WI38 (cell line): ENCODE data around the gene SLC8B1.

ENCODE experiments used
- H3K4me3 ChIP-seq: 2 replicates; pipeline ENCODE4 v1.5.1; 2011; ENCODE audit warnings: low read depth, mild to moderate bottlenecking, control low read depth, low read length
- TF ChIP-seq, protein P1 (sequence below): IDR thresholded peaks from 2 replicates; pipeline ENCODE4 v1.5.1; 2012; ENCODE audit warnings: low read depth, mild to moderate bottlenecking, control low read depth, low read length

SLC8B1 gene

DNA sequence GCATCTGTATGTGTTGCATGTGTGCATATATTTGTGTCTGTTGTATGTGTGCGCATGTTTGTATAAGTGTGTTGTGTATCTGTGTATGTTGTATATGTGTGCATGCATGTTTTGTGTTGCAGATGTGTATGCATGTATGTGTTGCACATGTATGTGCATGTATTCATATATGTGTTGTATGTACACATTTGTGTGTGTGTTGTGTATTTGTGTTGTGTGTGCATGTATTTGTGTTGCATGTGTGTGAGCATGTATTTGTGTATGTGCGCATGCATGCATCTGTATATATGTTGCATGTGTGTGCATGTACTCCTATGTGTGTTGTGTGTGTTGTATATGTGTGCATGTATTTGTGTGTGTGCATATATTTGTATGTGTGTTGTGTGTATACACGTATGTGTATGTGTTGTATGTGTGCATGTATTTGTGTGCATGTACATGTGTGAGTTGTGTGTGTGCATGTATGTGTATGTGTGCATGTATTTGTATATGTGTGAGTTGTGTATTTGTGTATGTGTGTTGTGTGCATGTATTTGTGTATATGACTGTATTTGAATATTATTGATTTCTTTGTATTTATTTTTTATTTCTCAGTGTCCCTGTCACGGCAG, 16.8 kb downstream of the SLC8B1 start:
- TF ChIP-seq, protein P1, sequence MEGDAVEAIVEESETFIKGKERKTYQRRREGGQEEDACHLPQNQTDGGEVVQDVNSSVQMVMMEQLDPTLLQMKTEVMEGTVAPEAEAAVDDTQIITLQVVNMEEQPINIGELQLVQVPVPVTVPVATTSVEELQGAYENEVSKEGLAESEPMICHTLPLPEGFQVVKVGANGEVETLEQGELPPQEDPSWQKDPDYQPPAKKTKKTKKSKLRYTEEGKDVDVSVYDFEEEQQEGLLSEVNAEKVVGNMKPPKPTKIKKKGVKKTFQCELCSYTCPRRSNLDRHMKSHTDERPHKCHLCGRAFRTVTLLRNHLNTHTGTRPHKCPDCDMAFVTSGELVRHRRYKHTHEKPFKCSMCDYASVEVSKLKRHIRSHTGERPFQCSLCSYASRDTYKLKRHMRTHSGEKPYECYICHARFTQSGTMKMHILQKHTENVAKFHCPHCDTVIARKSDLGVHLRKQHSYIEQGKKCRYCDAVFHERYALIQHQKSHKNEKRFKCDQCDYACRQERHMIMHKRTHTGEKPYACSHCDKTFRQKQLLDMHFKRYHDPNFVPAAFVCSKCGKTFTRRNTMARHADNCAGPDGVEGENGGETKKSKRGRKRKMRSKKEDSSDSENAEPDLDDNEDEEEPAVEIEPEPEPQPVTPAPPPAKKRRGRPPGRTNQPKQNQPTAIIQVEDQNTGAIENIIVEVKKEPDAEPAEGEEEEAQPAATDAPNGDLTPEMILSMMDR, result no peak
- no peak overlapping the region for H3K4me3 ChIP-seq

DNA sequence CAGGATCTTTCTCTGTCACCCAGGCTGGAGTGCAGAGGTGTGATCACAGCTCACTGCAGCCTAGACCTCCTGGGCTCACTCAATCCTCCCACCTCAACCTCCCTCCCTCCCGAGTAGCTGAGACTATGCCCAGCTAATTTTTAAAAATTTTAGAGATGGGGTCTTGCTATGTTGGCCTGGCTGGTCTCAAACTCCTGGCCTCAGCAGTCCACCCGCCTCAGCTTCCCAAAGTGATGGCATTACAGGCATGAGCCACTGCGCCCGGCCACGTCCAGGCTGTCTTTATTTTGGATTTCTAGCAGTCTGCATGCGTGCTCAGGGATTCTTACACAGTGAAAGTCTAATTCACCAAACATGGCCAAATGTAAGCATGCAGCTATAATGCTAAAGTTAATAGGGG, 17.8 kb downstream of the SLC8B1 start:
- TF ChIP-seq, protein P1, result no peak
- no peak overlapping the region for H3K4me3 ChIP-seq

DNA sequence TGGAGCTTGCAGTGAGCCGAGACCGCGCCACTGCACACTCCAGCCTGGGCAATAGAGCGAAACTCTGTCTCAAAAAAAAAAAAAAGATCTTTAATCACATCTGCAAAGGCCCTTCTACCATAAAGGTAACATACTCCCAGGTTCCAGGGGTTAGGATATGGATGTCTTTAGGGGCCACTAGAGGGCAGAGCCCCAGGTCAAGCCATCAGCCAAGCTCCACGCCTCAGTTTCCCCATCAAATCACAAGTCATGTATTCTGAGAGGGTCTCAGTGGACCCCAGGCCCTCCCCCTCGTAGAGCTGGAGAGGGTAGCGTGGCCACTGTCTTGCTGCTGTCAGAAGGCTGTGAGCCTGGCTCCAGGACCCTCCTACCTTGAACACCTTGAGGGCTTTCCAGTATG, 18.8 kb downstream of the SLC8B1 start:
- H3K4me3 ChIP-seq, result no peak overlapping the region
- TF ChIP-seq, protein P1, result no peak

DNA sequence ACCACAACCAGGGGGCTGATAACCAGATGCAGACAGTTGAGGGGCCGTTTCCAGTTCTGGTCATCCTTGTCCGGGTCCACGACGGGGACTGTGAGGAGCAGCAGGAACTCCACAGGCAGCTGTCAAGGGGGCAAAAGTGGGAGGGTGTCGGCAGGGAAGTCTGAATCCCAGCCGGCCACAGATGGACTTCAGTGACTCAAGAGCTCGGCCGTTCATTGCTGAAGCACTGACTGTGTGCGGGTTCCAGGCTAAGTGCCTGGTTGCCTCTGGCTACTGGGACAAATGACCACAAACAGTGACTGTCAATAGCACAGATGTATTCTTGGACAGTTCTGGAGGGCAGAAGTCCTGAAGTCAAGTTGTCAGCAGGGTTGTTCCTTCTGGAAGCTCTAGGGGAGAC, 19.6 kb downstream of the SLC8B1 start:
- no peak overlapping the region for H3K4me3 ChIP-seq

DNA sequence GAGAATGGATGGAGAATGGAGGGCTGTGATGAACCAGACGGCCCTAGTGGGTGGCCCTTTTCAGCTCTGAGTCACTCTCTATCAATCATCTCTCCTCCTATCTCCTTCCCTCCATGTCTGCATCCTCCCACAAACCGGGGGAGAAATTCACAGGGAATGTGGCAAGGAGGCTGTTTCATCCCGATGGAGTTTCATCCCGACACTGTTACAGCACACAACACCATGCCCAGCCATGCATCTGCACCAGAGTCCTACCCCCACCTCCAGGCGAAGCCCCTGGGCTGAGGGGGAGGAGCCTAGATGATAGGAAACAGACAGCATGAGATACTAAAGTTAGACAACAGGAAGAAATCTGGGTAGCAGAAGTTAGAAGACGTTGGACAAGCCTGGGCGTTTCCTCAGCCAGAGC, 20.8 kb downstream of the SLC8B1 start:
- TF ChIP-seq, protein P1, result no peak
- H3K4me3 ChIP-seq, result no peak overlapping the region

More for the DNA sequence above, 19.6 kb downstream of the SLC8B1 start:
- TF ChIP-seq, protein P1, result no peak

DNA sequence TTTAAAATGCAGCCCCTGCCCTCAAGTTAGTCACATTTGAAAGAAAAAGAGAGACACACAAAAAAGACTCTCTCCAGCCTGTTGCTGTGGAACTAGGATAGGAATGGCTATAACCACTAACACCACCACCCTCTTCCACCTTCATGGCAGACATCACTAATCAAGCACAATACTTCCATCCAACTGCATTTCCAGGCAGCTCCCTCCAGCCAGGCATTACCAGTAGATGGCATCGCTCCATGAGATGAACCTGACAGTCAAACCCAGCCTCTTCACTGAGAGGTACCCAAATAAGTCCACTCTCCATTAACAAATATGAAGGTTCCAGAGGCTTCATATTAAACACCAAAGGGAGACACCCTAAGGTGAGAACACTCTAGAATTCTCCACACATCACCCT, 24.4 kb downstream of the SLC8B1 start:
- no peak overlapping the region for H3K4me3 ChIP-seq
- TF ChIP-seq, protein P1, result no peak

DNA sequence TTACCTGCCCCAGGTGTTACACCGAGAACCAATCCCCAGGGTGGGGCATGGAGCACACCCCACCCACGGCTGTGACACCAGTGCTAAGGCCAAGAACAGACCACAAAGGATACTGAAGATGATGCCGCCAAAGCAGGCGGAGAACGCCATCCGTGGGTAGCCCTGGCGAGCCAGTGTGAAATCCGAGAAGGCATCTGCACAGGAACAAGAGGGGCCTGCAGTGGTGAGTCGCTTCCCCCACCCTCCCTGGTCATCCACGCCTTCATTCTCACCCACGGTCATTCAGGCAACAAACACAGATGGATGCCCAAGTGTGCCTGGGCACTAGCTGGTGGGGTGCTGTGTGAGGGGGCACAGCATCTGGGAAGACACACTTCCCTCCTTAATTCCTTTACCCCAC, 28.5 kb downstream of the SLC8B1 start:
- TF ChIP-seq, protein P1, result no peak
- no peak overlapping the region for H3K4me3 ChIP-seq
